ENCODE results near the gene PCDH15.

The PCDH15 gene

GRCh38 chr10:54368984-54369383 lies 432.0 kb downstream of the PCDH15 start:
- Histone ChIP-seq H3K9ac (ENCODE audit: low read depth, low read length) (no peak overlapping the region), H3K9me3 (ENCODE audit: insufficient read depth, low read length, severe bottlenecking) (no peaks in the 10 kb centered on the region), H3K4me1 (ENCODE audit: insufficient read depth, low read length) (no peaks in the 10 kb centered on the region), H3K79me2 (ENCODE audit: insufficient read depth, low read length) (no peaks in the 10 kb centered on the region), H3K4me3 (ENCODE audit: low read depth in 1 of 2, low read length in 2 of 2) (no peak overlapping the region), H3K27me3 (ENCODE audit: insufficient read depth, low read length, poor library complexity) (no peaks in the 10 kb centered on the region), H3K27ac (ENCODE audit: low read length) (no peak overlapping the region), H2AFZ (ENCODE audit: low read depth, low read length) (no peak overlapping the region), H3K36me3 (ENCODE audit: insufficient read depth, low read length) (no peaks in the 10 kb centered on the region), H4K20me1 (ENCODE audit: insufficient read depth, low read length) (no peaks in the 10 kb centered on the region), H3K4me2 (ENCODE audit: insufficient read depth, low read length) (no peak overlapping the region)
- no peak for ATAC-seq (ENCODE audit: insufficient read depth, low read depth)
- DNase-seq = no peak
- TF ChIP-seq EZH2 (IDR thresholded peaks at IDR 0.05; ENCODE audit: borderline replicate concordance, low read depth, low read length, severe bottlenecking) (no peak), CTCF (IDR thresholded peaks at IDR 0.05; ENCODE audit: borderline replicate concordance, extremely low read depth, low read length, poor library complexity, severe bottlenecking) (no peak)

- no peak for DNase-seq
- Histone ChIP-seq H3K27ac (ENCODE audit: low read length) (no peak overlapping the region), H3K27me3 (ENCODE audit: insufficient read depth, low read length, poor library complexity) (no peaks in the 10 kb centered on the region), H3K4me1 (ENCODE audit: insufficient read depth, low read length) (no peaks in the 10 kb centered on the region), H4K20me1 (ENCODE audit: insufficient read depth, low read length) (no peaks in the 10 kb centered on the region), H3K4me2 (ENCODE audit: insufficient read depth, low read length) (no peak overlapping the region), H3K9me3 (ENCODE audit: insufficient read depth, low read length, severe bottlenecking) (no peaks in the 10 kb centered on the region), H3K4me3 (ENCODE audit: low read depth in 1 of 2, low read length in 2 of 2) (no peak overlapping the region), H3K36me3 (ENCODE audit: insufficient read depth, low read length) (no peaks in the 10 kb centered on the region), H2AFZ (ENCODE audit: low read depth, low read length) (no peak overlapping the region), H3K79me2 (ENCODE audit: insufficient read depth, low read length) (no peaks in the 10 kb centered on the region), H3K9ac (ENCODE audit: low read depth, low read length) (no peak overlapping the region)
- ATAC-seq (ENCODE audit: insufficient read depth, low read depth) = no peak
- TF ChIP-seq CTCF (IDR thresholded peaks at IDR 0.05; ENCODE audit: borderline replicate concordance, extremely low read depth, low read length, poor library complexity, severe bottlenecking) = no peak
- no peak for TF ChIP-seq EZH2 (IDR thresholded peaks at IDR 0.05; ENCODE audit: borderline replicate concordance, low read depth, low read length, severe bottlenecking)
These were observed 437.6 kb downstream of the PCDH15 start for GRCh38 chr10:54363390-54363789.

GRCh38 chr10:54342058-54342457 lies 459.0 kb downstream of the PCDH15 start:
- H3K4me2 ChIP-seq (ENCODE audit: insufficient read depth, low read length) = no peak overlapping the region
- H2AFZ ChIP-seq (ENCODE audit: low read depth, low read length) = no peak overlapping the region
- peaks cover 19% of the 10 kb centered on the region for H3K9me3 ChIP-seq (ENCODE audit: insufficient read depth, low read length, severe bottlenecking)
- no peaks in the 10 kb centered on the region for H3K4me1 ChIP-seq (ENCODE audit: insufficient read depth, low read length)
- no peaks in the 10 kb centered on the region for H3K36me3 ChIP-seq (ENCODE audit: insufficient read depth, low read length)
- no peaks in the 10 kb centered on the region for H4K20me1 ChIP-seq (ENCODE audit: insufficient read depth, low read length)
- H3K9ac ChIP-seq (ENCODE audit: low read depth, low read length) = no peak overlapping the region
- H3K4me3 ChIP-seq (ENCODE audit: low read depth in 1 of 2, low read length in 2 of 2) = no peak overlapping the region
- ATAC-seq (ENCODE audit: insufficient read depth, low read depth) (no peak), DNase-seq (no peak)
- H3K27ac ChIP-seq (ENCODE audit: low read length) = no peak overlapping the region
- H3K79me2 ChIP-seq (ENCODE audit: insufficient read depth, low read length) = no peaks in the 10 kb centered on the region
- TF ChIP-seq EZH2 (IDR thresholded peaks at IDR 0.05; ENCODE audit: borderline replicate concordance, low read depth, low read length, severe bottlenecking) (no peak), CTCF (IDR thresholded peaks at IDR 0.05; ENCODE audit: borderline replicate concordance, extremely low read depth, low read length, poor library complexity, severe bottlenecking) (no peak)
- H3K27me3 ChIP-seq (ENCODE audit: insufficient read depth, low read length, poor library complexity) = no peaks in the 10 kb centered on the region

- Histone ChIP-seq H2AFZ (ENCODE audit: low read depth, low read length) (no peak overlapping the region), H3K9ac (ENCODE audit: low read depth, low read length) (no peak overlapping the region), H3K4me2 (ENCODE audit: insufficient read depth, low read length) (no peak overlapping the region), H3K4me1 (ENCODE audit: insufficient read depth, low read length) (no peaks in the 10 kb centered on the region), H4K20me1 (ENCODE audit: insufficient read depth, low read length) (no peaks in the 10 kb centered on the region), H3K79me2 (ENCODE audit: insufficient read depth, low read length) (no peaks in the 10 kb centered on the region), H3K36me3 (ENCODE audit: insufficient read depth, low read length) (no peaks in the 10 kb centered on the region), H3K4me3 (ENCODE audit: low read depth in 1 of 2, low read length in 2 of 2) (no peak overlapping the region), H3K9me3 (ENCODE audit: insufficient read depth, low read length, severe bottlenecking) (no peaks in the 10 kb centered on the region), H3K27ac (ENCODE audit: low read length) (no peak overlapping the region), H3K27me3 (ENCODE audit: insufficient read depth, low read length, poor library complexity) (no peaks in the 10 kb centered on the region)
- DNase-seq (no peak), ATAC-seq (ENCODE audit: insufficient read depth, low read depth) (no peak)
- TF ChIP-seq EZH2 (IDR thresholded peaks at IDR 0.05; ENCODE audit: borderline replicate concordance, low read depth, low read length, severe bottlenecking) = no peak
- no peak for TF ChIP-seq CTCF (IDR thresholded peaks at IDR 0.05; ENCODE audit: borderline replicate concordance, extremely low read depth, low read length, poor library complexity, severe bottlenecking)
These were observed 465.7 kb downstream of the PCDH15 start for GRCh38 chr10:54335296-54335695.

Measured in DND-41 (cell line).